Aorta (tissue), 5 donors: ENCODE data around the gene TCERG1. TPM values are rescaled to one million over a fixed set of nuclear protein-coding genes. Genes with fewer than 3 reads are reported as not detected.

Source experiments
- ATAC-seq: fragments of 200-7000 bp; cut with Tn5 transposase; one replicate; pipeline ENCODE4 v1.9.1; 2022; ENCODE audit warnings: moderate library complexity; ENCODE audit not compliant: low FRiP score
- DNase-seq, 2 donors: peaks; one replicate each; pipeline ENCODE4 v3.0.0-alpha.2; 2020
- H3K27ac ChIP-seq, 2 donors: one replicate each; pipeline ENCODE4 v1.5.1; 2013; ENCODE audit warnings: low read length in 2 of 2, mild to moderate bottlenecking in 2 of 2, moderate library complexity in 2 of 2, control low read depth in 1 of 2, inconsistent platforms in 1 of 2, low read depth in 1 of 2
- H3K27me3 ChIP-seq, 2 donors: one replicate each; pipeline ENCODE4 v1.6.1; 2013; ENCODE audit warnings: control low read depth in 1 of 2, low read length in 1 of 2, mild to moderate bottlenecking in 1 of 2, moderate library complexity in 1 of 2; ENCODE audit not compliant: insufficient read depth in 2 of 2, control insufficient read depth in 1 of 2
- H3K36me3 ChIP-seq, 2 donors: one replicate each; pipeline ENCODE4 v1.6.1; 2013; ENCODE audit warnings: control low read depth in 1 of 2, low read length in 1 of 2, mild to moderate bottlenecking in 1 of 2; ENCODE audit not compliant: insufficient read depth in 2 of 2, control insufficient read depth in 1 of 2
- H3K4me1 ChIP-seq, 2 donors: one replicate each; pipeline ENCODE4 v1.6.1; 2013; ENCODE audit warnings: low read length in 2 of 2, control low read depth in 1 of 2, mild to moderate bottlenecking in 1 of 2, moderate library complexity in 1 of 2; ENCODE audit not compliant: insufficient read depth in 2 of 2, control insufficient read depth in 1 of 2
- H3K4me3 ChIP-seq, 2 donors: one replicate each; pipeline ENCODE4 v1.5.1; 2013; ENCODE audit warnings: low read length in 2 of 2, control low read depth in 1 of 2, mild to moderate bottlenecking in 1 of 2
- H3K9me3 ChIP-seq: one replicate; pipeline ENCODE4 v1.6.1; 2013; ENCODE audit warnings: mild to moderate bottlenecking, low read length; ENCODE audit not compliant: control insufficient read depth
- WGBS, 2 donors: extraction: QIAGEN DNeasy Blood & Tissue Kit; methylation state at CpG; one replicate each; pipeline ENCODE4 v1.1.7; 2013; 5-methylcytosine and 5-hydroxymethylcytosine counted together
- intact Hi-C, 2 donors: fragments of 100-400 bp; cut with DNase I; formaldehyde crosslinking; loops; one replicate each; pipeline versions ENCODE4 v1.14.2 to v1.15.0; 2022
- polyA plus RNA-seq, 2 donors: library from polyadenylated mRNA; stranded (reverse); fragments of 200-250 nt; gene quantifications; one replicate each; pipeline ENCODE4 v1.2.3, GENCODE V29; 2013
- total RNA-seq, 2 donors: library from RNA; stranded (reverse); fragmentation: NEBNext Ultra II Directional; extraction: Animal tissue kit (Norgen Biotek cat#: 25700); gene quantifications; one replicate each; pipeline ENCODE4 v1.2.1, GENCODE V29; 2021
- donor health status: healthy with polysubstance abuse.
- donor health status: Bipolar disorder and iron deficiency.
- donor health status: DM: no; HTN: no; CAD: no.
- donor health status: DM: no; HTN: no; CAD: no.
- donor health status: DM: yes; HTN: yes; CAD: no.

TCERG1 gene
- total and polyA plus RNA-seq, 4 donors = 11.1 to 68.7 (median 43.4) TPM

DNA sequence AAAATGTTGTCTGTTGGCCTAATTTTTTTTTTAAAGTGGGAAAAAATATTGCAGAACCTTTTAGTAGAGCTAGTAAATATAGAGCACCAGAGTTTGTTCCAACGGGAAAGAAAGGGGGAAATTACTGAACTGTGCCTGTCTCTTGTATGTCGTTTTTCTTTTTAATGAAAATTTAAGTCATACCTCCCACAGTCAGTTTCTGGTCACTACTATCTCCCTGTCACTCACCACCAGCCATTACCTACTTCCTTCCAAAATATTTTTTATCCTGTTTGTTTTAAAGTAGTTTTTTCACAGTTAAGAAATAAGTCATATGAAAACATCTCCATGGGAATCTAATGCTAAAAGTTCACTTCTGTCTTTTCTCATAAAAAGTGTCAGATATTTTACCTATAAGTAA lies 47.5 kb downstream of the TCERG1 start:
- DNase-seq (no peak), ATAC-seq (no peak)
- H3K9me3 ChIP-seq = no peaks in the 10 kb centered on the region
- intact Hi-C loops = no loop called here
- WGBS, 2 donors = 24 to 26% methylated on average over 2 of the region's 2 CpGs
- H3K4me1 ChIP-seq = peaks cover 0 to 3% of the 10 kb centered on the region in 2 donors
- H3K4me3 ChIP-seq = no peak overlapping the region
- no peaks in the 10 kb centered on the region for H3K27me3 ChIP-seq
- H3K27ac ChIP-seq = no peak overlapping the region
- H3K36me3 ChIP-seq = no peaks in the 10 kb centered on the region

DNA sequence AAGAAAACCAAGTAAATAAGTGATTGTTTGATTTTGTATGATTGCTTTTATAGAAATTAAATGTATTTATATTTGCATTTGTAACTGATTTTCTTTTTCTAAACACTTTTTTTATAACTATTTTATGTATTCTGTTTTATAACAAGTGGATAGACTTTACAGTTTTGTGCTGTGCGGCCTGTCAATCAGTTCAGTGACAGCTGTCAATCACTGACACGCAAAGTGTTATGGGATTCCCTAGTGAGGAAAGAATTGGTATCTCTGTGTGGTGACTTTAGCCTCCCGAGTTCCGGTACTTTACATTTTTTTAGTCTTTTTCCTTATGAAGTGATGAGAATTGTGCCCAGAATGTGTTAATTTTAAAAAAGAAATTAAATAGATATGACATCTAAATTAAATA lies 52.5 kb downstream of the TCERG1 start:
- WGBS, 2 donors = 95 to 99% methylated on average over 4 of the region's 4 CpGs
- DNase-seq (no peak), ATAC-seq (no peak)
- Histone ChIP-seq H3K27ac (no peak overlapping the region), H3K27me3 (no peaks in the 10 kb centered on the region), H3K4me1 (peaks cover 0 to 3% of the 10 kb centered on the region in 2 donors), H3K36me3 (no peaks in the 10 kb centered on the region), H3K4me3 (no peak overlapping the region), H3K9me3 (no peaks in the 10 kb centered on the region)
- intact Hi-C loops = no loop called here

DNA sequence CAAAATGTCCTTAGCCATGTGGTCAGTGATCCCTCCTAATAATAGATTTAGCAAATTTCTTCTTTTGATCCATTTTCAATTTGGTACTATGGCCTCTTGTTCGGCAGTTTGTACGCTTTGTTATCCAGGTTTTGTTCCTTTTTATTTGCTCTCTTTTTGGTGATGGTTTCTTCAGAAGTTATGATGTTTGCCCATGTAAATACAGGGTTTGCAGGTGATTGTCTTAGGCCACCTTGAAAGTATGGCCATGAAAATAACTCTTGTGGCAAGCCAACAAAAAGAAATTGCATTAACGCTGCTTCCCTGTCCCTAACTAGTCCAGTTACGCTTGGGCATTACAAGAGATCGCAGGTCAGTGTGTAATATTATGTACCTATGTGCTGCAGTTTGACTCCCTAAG lies 60.3 kb downstream of the TCERG1 start:
- no peaks in the 10 kb centered on the region for H3K27me3 ChIP-seq
- intact Hi-C loops = no loop called here
- H3K4me3 ChIP-seq = no peak overlapping the region
- H3K9me3 ChIP-seq = no peaks in the 10 kb centered on the region
- peaks cover 2 to 3% of the 10 kb centered on the region in 2 donors for H3K36me3 ChIP-seq
- no peak overlapping the region for H3K27ac ChIP-seq
- DNase-seq (no peak), ATAC-seq (no peak)
- WGBS, 2 donors = 96 to 97% methylated on average over 5 of the region's 5 CpGs
- no peaks in the 10 kb centered on the region for H3K4me1 ChIP-seq

DNA sequence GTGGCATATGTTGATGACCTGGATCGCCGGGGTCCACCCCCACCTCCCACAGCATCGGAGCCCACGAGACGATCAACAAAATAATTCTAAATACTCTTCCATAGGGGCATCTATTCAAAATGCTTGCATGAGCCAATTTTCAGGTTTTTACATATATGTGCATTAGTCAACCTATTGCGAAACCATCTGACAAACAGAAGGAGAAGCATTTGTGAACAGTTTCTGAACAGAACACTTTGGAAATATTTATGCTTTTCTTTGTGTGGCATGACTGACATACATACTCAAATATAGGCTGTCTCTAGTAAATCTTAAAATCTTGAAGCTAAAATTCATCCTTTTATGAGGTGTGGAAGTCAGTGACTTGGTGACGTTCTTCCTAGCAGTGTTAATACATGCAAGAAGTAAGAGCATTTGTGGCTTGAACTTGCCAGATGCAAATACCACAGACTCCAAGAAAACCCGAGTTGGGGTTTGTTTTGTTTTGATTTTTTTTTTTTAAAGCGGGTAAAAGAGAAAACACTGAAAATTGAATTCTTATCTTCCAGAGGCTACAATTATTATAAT lies 63.5 kb downstream of the TCERG1 start:
- Histone ChIP-seq H3K27ac (no peak overlapping the region), H3K4me1 (no peaks in the 10 kb centered on the region), H3K4me3 (no peak overlapping the region), H3K36me3 (peaks cover 0 to 3% of the 10 kb centered on the region in 2 donors), H3K9me3 (no peaks in the 10 kb centered on the region), H3K27me3 (no peaks in the 10 kb centered on the region)
- ATAC-seq (no peak), DNase-seq (no peak)
- 86% methylated on average over 9 of the region's 9 CpGs for WGBS, 2 donors
- intact Hi-C loops = no loop called here

DNA sequence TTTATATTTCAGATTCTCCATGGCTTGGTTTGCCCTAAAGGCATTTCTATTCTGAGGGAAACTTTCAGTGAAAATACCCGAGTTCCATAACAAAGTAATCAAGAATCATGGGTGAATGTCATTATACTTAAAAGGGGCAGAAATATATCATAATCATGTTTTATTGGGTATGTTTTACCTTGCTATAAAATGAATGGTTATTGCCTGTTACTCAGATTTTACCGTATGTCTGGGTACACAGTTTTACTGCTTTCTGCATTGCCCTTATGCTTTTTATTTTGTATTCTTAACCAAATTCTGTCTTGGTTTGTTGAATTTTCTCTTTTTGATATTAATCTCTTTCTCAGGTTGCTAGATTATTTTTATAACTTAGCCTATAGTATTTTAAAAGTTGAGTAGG lies 66.3 kb downstream of the TCERG1 start:
- Histone ChIP-seq H3K27me3 (no peaks in the 10 kb centered on the region), H3K27ac (no peak overlapping the region), H3K36me3 (no peaks in the 10 kb centered on the region), H3K9me3 (no peaks in the 10 kb centered on the region), H3K4me1 (no peaks in the 10 kb centered on the region), H3K4me3 (no peak overlapping the region)
- intact Hi-C loops = no loop called here
- 79% methylated on average over 2 of the region's 2 CpGs for WGBS, 2 donors
- ATAC-seq = no peak
- no peak for DNase-seq

DNA sequence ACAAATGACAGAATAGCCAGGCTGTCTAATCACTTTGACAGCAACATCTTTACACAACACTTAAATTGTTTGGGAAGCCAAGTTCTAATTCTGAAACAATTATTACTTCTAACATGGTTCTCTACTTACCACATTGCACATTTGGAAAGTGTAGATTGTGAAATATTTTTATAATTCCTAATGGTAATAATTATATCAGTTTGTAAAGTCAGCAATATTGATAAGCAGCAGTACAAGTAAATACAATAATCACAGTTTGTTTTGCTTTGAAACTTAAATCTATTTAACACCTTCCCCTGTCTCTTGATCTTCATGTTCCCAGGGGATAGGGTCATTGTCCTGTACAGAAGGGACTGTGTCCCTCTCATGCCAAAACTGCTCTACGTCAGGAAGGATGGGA lies 67.4 kb downstream of the TCERG1 start:
- no peak overlapping the region for H3K4me3 ChIP-seq
- H3K4me1 ChIP-seq = no peaks in the 10 kb centered on the region
- no peak overlapping the region for H3K27ac ChIP-seq
- ATAC-seq (no peak), DNase-seq (no peak)
- H3K36me3 ChIP-seq = no peaks in the 10 kb centered on the region
- H3K9me3 ChIP-seq = no peaks in the 10 kb centered on the region
- WGBS, 2 donors = 86 to 88% methylated on average over 1 of the region's 1 CpG
- H3K27me3 ChIP-seq = no peaks in the 10 kb centered on the region
- intact Hi-C loops = no loop called here

DNA sequence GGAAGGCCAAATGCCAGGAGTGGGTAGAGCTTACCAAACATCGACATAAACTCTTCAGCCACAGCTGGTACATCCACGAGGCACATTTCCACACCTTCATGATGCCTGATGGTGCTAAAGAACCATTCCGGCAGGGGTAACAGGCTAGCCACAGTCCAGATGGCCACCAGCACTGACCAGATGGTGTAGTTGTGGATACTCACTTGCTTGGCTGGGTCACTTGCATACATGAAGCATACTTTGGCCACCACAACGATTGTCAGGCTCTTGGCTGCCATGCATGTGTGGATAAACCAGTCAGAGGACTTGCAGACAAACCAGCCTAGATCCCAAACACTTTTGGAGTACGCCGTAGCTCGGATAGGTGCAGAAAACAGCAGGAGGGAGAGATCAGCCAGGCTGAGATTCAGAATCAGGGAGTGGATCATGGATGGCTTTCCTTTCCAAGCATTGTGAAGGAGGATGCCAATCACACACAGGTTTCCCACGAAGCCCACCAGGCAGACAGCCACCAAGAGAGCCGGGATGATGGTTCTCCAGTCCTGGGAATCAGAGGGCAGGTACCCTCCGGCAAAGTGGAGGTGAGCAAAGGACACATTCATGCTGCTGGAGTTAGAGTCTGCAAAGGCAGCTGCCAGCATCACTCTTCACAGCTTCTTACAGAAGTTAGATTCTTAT lies 68.5 kb downstream of the TCERG1 start:
- intact Hi-C loops = no loop called here
- no peaks in the 10 kb centered on the region for H3K9me3 ChIP-seq
- H3K4me3 ChIP-seq = no peak overlapping the region
- DNase-seq (no peak), ATAC-seq (no peak)
- no peak overlapping the region for H3K27ac ChIP-seq
- no peaks in the 10 kb centered on the region for H3K4me1 ChIP-seq
- H3K27me3 ChIP-seq = no peaks in the 10 kb centered on the region
- no peaks in the 10 kb centered on the region for H3K36me3 ChIP-seq
- WGBS, 2 donors = 76 to 78% methylated on average over 10 of the region's 10 CpGs

DNA sequence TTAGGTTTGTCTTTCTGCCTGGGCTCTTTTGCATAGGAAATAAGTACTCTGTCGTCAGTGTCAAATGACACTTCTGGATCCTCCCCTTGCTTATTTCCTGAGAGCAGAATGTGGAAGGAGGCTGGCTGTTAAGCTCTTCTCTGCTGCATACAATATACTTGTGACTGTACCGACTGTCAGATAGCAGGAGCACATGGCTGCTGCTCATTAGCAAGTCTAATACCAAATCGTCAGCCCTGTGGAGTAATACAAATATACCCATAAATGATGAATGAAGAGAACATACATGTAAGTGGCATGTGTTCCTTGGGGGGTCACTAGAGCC lies 69.0 kb downstream of the TCERG1 start, which contains the start of gene GPR151:
GPR151 (minus strand) TSS at position 40 of the 325 bp plus-strand sequence. CDS start 77 bp downstream, outside the sequence.
- Histone ChIP-seq H3K9me3 (no peaks in the 10 kb centered on the region), H3K27me3 (no peaks in the 10 kb centered on the region), H3K4me1 (no peaks in the 10 kb centered on the region), H3K27ac (no peak within 1 kb of the TSS), H3K36me3 (no peaks in the 10 kb centered on the region), H3K4me3 (no peak within 1 kb of the TSS)
- DNase-seq (no peak), ATAC-seq (no peak)
- intact Hi-C loops = no loop called here
- WGBS, 2 donors = 41 to 43% methylated on average over 3 of the region's 3 CpGs

DNA sequence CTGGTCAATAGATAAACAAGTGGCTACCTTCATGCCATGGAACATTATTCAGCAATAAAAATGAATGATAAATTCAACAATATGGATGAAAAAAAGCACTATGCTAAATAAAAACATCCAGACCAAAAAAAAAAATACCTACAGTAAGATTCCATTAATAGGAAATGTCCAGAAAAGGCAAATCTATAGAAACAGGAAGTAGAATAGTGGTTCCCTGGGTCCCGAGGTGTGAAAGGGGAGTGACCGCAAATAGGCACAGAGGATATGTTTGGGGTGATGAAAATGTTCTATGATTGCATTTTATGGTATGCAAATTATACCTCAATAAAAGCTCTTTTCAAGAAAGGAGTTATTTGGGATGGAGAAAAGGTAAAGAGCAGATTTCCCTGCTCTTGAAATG lies 72.4 kb downstream of the TCERG1 start:
- Histone ChIP-seq H3K36me3 (no peaks in the 10 kb centered on the region), H3K27ac (no peak overlapping the region), H3K4me1 (no peaks in the 10 kb centered on the region), H3K9me3 (no peaks in the 10 kb centered on the region), H3K4me3 (no peak overlapping the region), H3K27me3 (no peaks in the 10 kb centered on the region)
- 75 to 81% methylated on average over 2 of the region's 2 CpGs for WGBS, 2 donors
- no peak for DNase-seq
- intact Hi-C loops = no loop called here
- no peak for ATAC-seq
